GM18519 (cell line): ENCODE results near the gene MED14.
A peak's percentile ranks its signal among the peaks of the same experiment; 100 is the strongest.

Experiments used
- ATAC-seq: cut with Tn5 transposase; IDR thresholded peaks from one replicate; pipeline ENCODE4 v1.9.1; 2021; ENCODE audit warnings: mild to moderate bottlenecking, moderate library complexity; ENCODE audit not compliant: unreplicated experiment, low FRiP score

MED14 gene

DNA sequence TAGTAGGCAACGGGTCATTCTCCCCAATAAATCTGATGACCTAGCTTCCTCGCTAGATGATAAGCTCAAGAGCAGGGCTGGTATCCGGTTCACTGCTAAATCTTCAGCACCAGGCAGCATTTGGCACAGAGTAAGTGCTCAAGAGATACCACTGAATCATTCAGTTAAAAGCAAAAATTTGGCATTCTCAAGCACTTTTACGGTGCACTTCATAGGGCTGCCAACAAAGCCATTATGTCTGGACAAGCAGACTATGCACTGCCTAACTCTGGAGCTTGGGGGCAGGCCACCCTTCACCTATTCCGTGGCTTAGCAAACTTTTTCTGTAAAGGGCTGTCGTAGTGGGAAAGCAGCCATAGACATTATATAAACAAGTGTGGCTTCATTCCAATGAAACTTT lies 64.2 kb downstream of the MED14 start:
- no peak for ATAC-seq

DNA sequence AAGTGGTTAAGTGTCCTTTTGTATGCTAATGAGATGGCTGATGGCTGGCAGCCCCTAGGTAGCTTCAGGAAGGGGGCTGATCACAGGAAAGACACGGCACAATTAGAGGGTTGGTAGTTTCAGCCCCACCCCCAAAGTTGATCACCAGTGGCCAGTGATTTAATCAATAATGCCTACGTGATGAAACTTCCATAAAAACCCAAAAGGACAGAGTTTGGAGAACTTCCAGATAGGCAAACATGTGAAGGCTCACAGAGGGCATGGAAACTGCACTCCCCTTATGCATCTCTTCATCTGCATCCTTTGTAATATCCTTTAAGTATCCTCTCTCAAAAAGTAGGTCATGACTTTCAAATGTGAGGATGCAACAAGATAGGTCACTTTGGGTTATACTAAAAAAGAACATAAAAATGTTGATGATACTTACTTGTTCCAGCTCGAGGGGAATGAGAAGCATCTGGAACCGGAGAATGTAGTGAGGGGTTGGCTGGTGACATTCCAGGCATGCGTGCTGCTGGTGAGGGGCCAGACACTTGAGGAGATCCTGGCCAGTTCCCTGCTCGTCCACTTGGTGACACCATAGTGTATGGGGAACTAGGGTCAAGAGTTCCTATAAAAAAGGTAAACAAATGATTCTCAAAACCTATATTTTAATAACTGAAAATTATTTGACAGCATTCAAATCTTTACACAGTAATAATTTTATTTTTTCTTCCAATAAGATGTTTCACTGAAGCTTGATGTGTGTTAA lies 71.3 kb downstream of the MED14 start:
- ATAC-seq: no peak

DNA sequence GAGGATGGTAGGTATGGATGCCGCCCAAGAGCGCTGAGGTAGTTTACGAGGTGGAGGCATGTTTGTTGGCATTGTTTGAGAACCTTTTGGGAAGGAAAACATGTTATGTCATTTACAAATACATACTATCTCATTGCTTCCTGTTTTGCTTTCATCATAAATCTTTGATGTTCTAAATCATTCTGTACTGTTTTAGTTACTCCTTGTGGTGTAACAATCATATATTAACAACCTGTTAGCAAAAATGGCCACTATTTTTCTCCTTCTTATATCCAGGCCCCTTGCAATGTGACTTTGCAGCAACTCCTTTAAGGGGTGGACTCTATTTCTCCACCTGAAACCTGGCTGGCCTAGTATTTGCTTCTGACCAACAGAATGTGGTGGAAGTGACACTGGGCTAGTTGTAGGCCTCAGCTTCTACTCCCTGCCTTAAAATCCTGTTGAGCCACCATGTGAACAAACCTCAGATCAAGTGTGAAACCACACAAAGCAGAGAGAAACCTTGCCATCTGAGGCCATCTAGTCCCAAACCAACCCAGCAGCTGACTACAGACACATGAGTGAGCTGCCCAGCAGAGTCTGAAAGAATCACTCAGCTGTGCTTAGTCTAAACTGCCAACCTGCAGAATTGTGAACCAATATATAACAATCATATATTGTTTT lies 72.1 kb downstream of the MED14 start:
- ATAC-seq: no peak

DNA sequence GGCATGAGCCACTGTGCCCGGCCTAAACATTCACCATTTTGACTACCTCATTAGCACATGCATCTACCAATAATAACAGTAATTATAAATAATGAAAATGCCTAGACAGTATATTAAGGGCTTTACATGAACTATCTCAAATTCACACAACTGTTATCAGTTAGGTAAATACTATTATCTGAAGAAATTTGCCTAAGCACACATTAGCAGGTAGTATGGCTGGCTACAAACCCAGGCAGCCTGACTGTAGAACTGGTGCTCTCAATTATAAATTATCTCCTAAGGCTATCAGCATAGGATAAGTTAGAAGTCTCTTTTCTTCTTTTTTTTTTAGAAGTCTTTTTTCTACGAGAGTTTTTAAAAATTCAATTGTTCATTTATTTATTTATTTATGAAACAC lies 73.9 kb downstream of the MED14 start:
- no peak for ATAC-seq

DNA sequence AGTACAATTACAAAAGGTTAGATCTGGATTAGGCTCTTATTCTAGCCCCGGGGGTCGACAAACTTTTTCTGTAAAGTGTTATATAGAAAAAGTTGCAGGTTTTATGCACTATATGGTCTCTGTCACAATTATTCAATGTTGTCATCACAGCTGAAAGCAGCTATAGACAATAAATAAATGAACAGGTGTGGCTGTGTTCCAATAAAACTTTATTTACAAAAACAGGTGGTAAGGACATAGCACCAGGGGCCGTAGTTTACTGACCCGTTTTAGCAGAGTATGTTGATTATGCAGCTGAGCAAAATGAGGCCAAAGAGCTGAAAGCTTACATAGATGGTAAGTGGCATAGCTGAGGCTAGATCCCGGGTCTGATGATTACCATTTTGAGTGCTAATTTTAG lies 75.0 kb downstream of the MED14 start:
- no peak for ATAC-seq

DNA sequence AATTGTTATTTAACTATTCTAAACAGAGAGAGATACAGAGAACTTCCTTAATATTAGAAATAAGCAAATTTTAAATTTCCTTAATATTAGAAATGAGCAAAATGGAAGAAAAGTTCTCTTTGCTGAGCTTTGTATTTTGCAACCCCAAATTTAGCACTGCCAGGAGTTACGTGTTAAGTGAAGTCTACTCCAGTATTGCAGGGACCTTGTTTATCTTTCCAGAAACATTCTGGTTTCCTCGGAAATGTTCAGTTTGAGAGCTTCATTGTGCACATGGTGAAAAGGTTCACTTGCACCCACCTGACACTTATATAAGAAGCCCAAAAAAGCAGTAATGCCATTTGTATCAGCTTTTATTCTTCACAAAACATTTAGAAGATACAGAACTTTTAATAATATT lies 81.8 kb downstream of the MED14 start:
- ATAC-seq: no peak

DNA sequence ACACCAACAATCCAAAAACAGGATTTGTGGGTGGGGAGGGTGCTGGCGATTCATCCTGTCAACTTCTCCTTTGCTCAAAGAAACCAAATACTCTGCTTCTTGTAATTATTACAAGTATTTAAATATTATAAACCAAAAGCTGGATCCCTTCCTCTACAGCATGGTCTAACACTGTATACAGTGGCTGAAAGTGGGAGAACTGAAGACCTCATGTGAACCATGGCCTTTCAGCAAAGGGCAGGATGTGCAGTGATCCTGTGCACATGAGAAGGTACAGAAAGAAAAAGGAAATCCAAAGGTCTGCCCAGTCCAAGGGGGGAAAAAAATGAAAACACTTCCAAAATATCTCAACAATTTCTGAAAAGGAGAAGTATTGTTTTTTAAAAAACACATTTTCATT lies 82.7 kb downstream of the MED14 start:
- ATAC-seq: no peak

DNA sequence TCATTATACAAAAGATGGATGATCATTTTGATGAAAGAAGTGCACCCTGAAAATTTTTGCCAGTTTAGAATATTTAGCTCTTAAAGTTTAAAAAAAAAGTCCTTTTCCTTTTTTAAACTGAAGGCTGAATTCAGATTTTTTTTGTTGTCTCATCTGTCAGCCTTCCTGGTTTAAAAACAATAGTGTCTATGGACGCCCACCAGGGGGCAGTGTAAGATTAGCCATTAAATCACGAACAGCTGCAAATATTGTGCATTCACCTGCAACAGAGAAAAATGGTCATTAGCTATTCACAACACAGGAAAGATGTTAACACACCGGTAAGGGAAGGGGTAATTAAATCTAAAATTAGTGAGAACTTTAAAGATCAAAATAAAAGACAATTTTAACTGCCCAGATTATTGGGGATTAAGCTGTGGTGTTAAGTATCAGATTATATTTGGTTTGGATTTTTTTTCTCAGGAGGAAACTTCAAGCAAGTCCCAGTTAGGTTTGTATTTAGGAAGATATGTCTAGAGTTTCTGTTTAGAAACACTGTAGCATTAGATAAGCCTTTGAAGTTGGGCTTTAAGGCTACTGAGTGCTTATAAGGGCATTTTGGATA lies 83.6 kb downstream of the MED14 start:
- ATAC-seq: no peak

DNA sequence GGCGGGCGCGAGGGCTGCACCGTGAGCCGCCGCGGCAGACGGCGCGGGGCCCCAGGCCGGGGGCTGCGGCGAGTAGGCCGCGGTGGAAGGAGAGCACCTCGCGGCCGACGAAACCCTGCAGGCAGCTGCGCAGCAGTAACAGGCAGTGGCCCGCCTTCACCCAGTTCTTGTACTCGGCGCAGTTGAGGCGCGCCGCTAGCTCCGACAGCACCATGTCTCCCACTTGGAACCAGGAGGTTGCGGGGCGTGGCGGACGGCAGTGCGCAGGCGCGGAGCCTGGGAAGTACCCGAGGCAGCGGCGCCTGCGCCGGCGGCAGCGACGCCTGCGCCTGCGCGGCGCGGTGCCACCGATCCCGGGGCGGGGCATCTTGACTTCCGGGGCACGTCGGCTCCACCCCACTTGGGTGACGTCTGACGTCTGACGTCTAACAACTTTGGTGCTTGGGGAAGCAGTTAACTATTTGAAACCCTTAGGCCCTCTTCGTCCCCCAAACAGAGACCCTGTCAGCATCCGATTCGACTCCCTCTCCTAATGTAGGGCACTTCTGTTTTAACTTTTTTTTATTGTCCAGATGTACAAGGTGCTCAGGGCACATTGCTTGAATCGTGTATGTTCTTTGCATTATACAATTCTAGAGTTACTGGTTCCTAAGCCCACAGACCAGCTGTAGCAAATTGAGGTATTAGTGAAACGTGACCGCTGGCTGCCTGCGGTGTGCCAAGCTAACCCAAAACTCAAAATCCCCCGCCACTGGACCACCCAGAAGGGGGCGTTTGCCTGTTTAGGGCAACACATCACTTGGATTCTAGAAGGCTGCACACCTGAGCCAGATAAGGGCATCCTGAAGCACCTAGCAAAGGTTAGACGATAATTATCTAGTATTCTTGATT lies 87.8 kb downstream of the MED14 start, which contains the start of gene CXorf38:
CXorf38 (minus strand) TSS at position 255 of the 891 bp plus-strand sequence; CDS start at position 214, 41 bp downstream.
- ATAC-seq: peak; percentile 55

DNA sequence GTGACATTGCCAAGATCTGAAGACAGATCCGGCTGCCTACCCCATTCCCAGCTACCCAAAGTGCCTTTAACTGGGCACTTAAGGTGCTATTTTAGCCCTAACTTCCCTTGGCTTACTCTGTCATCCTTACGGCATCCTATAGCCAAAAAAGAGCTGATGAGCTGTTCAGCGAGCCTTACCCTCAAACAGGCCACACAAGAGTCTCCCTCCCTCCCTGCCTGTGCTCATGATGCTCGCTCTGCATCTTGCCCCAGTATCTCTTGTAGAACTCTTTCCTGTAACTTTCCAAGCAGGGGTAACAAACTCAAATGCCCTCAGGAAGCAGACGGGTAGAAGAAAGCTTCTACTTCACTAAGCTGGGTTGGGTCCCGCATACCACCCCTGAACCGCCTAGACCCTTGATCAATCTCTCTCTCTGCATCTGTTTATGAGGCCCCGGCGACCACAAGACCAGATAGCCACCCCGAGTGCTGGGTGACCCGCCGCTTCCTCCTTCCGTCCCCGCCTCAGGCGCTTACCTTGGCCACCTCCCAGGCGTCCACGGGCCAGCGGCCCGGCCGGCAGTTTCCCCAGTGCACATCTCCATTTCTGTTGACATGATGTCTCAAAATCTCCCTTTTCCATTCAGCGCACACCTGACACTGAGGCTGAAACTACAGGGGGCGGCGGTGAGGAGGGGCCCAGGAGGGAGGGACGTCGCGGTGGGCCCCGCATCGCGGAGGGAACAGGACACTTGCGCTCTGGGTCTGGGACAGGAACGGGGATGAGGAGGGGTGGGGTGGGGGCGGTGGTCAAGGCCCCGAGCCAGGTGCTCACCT lies 88.6 kb downstream of the MED14 start:
- ATAC-seq: no peak

DNA sequence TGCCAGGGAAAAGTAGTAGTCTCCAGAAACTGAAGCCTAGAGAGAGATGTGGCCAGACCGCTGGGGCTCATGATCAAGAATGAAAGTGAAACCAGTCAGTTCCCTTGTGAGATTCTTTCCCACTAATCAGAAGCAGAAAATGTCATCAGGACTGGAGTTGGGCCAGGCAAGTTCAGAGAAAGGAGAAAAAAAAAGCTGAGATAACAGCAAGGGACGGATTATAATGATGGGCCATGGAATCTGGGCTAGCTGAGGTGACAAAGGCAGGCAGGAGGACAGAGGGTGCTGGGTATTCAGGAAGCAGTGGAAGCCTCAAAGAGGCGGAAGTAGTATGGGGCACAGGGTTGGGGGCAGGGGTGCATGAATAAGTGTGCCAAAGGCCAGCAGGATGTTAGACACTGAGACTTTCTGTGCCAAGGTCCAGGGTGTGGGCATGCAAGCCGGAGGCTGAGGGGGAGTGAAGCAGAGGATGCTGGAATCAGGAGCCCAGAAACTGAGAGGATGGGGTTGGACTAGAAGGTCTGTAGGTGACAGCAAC lies 90.5 kb downstream of the MED14 start:
- ATAC-seq: no peak

DNA sequence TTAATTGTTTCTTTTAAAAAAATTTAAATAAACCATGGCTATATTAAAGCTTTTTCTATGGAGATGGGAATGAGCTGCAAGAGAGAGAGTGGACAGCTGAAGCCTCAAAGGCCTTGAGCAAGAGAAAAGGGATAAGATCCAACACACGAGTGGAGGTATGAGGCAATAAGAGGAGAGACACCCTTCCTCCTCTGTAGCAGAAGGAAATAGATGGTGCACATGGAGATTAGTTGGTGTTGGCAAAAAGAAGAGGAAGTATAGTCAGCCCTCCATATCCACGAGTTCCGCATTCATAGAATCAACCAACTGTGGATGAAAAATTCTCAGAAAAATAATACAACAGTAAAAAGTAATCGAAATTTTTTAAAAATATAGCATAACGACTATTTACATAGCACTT lies 91.2 kb downstream of the MED14 start:
- ATAC-seq: no peak

DNA sequence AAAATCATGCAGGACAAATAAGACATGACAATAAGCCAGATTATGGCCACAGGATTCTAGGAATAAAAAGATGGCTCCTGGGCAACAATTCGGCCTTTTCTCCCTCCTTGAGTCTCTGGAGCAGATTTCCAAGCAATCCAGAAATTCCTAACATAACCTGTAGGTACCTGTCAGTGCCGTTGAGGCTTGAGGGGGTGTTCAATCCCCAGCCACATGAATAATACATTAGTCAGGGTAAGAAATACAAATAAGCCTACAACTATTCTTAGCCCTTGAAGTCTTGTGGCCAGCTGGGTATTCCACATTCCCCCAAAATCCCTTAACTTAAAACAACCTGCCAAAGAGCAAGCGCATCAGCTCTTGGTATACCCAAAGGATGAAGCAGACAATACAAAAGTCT lies 97.7 kb downstream of the MED14 start:
- no peak for ATAC-seq

DNA sequence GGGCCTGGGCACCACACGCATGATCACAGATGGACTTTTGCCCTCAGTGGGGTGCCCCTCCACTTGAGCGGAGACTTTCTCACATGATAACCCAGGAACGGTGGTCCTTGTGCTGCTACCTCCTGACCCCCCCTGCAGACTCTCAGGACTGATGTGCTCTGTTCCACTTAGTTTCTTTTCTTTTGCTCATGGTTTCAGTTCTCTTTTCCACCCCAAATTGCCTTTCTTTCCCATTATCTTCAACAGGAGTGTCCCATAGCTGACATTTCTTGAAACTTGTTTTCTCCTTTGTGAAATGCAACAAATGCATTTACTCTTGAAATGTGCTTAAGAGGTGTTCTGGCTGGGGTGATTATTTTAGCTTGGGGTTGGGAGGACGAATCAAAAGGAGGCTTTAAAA lies 103.1 kb downstream of the MED14 start:
- no peak for ATAC-seq

DNA sequence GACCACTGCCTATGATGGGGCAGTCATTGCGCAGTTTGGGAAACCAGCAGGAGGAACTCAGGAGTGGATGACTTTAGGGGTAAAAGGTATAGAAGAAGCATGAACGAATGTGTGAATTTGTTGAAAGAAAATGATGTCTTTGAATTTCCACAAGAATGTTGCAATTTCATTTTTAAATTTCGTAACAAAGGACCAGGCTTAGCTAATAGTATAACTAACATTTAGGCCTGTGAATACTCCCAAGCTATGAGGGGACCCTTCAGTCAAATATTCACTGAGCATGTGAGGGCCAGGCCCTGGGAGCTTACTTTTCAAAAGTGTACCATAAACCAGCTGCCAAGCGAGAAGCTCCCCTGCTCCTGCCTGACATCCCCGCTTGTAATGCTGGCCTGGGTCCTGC lies 106.8 kb downstream of the MED14 start:
- no peak for ATAC-seq

DNA sequence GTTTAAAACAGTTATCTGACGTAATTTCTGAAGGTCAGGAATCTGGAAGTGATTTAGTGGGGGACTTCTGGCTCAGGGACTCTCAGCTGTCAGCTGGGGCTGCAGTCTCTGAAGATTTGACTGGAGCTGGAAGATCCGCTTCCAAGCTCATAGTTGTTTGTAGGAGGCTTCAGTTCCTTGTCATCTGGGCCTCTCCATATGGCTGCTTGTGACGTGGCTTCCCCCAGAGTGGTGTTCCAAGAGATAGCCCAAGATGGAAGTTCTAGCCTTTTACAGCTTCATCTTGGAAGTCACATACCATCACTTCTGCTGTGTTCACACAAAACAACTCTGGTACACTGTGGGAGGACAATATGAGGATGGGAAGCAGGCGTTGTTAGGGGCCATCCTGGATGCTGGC lies 110.0 kb downstream of the MED14 start:
- no peak for ATAC-seq

DNA sequence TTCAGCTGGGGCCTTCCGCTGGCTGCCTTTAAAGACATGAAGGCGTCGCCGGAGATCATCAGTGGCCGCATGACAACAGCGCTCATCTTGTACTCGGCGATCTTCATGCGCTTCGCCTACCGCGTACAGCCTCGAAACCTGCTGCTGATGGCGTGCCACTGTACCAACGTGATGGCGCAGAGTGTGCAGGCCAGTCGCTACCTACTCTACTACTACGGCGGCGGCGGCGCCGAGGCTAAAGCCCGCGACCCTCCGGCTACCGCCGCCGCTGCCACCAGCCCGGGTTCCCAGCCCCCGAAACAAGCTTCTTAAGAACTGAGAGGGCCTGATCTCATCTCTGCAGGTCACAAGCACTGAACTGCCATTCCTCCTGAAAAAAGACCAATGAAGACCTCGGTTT lies 111.7 kb downstream of the MED14 start:
- no peak for ATAC-seq

DNA sequence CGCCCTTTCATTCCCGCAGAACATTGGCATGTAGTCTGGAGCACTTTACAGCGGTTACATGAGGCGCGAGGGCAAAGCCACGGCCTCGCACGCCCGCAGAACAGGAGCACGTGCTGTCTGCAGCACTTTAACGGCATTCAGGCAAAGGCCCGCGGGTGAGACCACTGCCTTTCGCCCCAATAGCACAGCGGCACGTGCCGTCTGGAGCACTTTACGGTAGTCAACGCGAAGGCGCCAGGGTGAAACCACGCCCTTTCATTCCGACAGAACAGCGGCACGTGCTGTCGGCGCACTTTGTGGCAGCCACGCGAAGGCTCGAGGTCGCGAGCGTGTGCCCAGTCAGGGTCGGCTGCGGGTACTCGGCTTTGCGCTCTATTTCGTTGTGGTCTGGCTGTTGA lies 112.2 kb downstream of the MED14 start, which contains the start of gene MPC1L:
MPC1L (plus strand) TSS at position 290 of the 398 bp plus-strand sequence. CDS start 138 bp downstream, outside the sequence.
- ATAC-seq: no peak

DNA sequence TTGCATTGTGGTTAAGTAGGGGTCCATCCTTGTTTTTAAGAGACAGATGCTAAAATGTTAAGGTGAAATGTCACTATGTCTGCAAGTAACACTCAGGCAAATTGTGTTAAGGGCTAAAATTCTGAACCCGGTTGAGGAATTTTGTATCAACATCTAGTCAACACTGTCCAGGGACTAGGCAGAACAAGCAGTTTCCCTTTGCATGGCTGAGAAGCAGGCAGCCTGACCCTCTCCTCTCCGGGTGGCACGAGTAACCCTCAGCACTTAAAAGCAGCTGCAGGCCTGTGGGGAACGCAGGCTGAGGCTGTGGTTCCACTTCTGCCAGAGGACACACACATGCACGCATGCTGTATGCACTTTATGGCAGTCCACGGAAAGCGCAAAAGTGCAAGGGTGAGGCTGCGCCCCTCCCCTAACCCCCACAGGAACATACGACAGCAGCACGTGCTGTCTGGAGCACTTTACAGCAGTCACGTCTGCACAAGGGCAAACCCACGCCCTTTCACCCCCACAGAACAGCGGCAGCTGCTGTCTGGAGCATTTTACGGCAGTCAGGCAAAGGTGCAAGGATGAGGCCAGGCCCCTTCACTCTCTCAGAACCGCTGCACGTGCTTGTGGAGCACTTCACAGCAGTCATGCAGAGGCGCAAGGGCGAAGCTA lies 112.7 kb downstream of the MED14 start:
- no peak for ATAC-seq
